Stimulated activated effector memory CD8-positive, alpha-beta T cell treated with anti-CD3 and anti-CD28 coated beads, Interleukin-12 subunit alpha, Interleukin-12 subunit beta, amount 100 ng/mL, for 72 hours (primary cell): ENCODE data around the gene ELFN2.

Experiments used
- ATAC-seq: fragments of 150-1000 bp; cut with Tn5 transposase; 2 replicates; pipeline ENCODE4 v1.10.0; 2021
- DNase-seq, 2 donors: peaks; one replicate each; pipeline ENCODE4 v3.0.0; 2021 to 2022; ENCODE audit warnings: low spot score in 2 of 2
- H3K27ac Mint-ChIP-seq: one replicate; pipeline ENCODE4 v1.8.0; 2022; ENCODE audit warnings: mild to moderate bottlenecking, mixed read lengths
- H3K36me3 Mint-ChIP-seq: one replicate; pipeline ENCODE4 v1.8.0; 2022; ENCODE audit warnings: mild to moderate bottlenecking, mixed read lengths
- H3K4me1 Mint-ChIP-seq: one replicate; pipeline ENCODE4 v1.8.0; 2022; ENCODE audit warnings: mixed read lengths
- H3K4me3 Mint-ChIP-seq: one replicate; pipeline ENCODE4 v1.8.0; 2022; ENCODE audit warnings: mild to moderate bottlenecking, mixed read lengths
- H3K9me3 Mint-ChIP-seq: one replicate; pipeline ENCODE4 v1.8.0; 2022; ENCODE audit warnings: mixed read lengths

Gene ELFN2

DNA sequence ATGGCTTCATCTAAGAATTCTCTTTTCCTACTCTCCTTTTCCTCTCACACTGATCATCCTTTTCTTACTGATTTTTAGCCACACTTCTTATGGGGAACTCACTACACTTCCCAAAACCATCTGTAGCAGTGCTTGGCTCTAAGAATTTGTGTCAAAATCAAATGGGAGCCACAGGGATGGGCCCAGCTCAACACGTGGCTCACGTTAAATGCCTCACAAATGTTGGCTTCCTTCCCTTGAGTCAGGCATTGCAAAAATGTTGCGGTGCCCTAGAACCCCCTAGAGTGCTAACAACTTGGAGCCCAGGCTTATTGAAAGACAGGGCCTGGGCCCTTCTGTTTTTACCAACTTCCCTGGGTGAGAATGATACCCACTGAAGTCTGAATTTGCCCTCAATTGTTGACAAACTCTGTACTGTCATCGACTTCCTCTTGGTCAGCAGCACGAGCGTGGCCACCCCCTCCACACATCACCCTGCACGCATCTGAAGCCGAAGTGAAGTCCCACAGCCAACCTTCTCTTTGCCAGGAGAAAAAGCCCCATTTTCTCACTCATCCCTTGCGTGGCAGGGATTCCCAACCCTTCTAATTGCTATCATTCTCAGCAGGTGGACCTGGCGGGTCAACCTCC lies 69.7 kb downstream of the ELFN2 start:
- no peak for ATAC-seq

GRCh38 chr22:37356922-37357321 lies 70.4 kb downstream of the ELFN2 start:
- H3K4me1 Mint-ChIP-seq, result peaks cover 4% of the 10 kb centered on the region
- DNase-seq, result no peak
- no peaks in the 10 kb centered on the region for H3K9me3 Mint-ChIP-seq

More for the DNA sequence above, 69.7 kb downstream of the ELFN2 start:
- Mint-ChIP-seq H3K9me3 (no peaks in the 10 kb centered on the region), H3K4me3 (no peak overlapping the region), H3K36me3 (no peaks in the 10 kb centered on the region), H3K27ac (no peak overlapping the region), H3K4me1 (peaks cover 4% of the 10 kb centered on the region)
- no peak for DNase-seq

DNA sequence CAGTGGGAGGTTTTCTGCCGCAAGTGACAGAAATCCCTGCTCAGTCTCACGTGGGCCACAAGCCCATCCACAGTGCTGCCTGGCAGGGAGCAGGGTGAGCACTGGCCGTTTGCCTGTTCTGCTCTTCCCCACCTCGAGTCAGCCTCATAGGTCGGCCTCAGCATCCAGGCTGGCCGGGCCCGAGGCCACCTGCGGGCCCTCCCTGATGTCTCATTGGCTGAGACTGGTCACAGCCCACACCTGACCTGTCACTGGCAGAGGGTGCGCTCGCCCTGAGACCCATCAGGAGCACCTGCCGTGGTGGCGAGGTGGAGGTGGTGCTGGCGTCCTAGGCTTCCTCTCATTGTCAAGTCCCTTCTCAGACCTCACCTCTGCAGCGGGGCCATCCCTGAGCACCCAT lies 72.1 kb downstream of the ELFN2 start:
- no peak for DNase-seq
- no peaks in the 10 kb centered on the region for H3K36me3 Mint-ChIP-seq
- H3K27ac Mint-ChIP-seq, result no peak overlapping the region
- H3K4me3 Mint-ChIP-seq, result no peak overlapping the region
- no peak for ATAC-seq
- H3K9me3 Mint-ChIP-seq, result no peaks in the 10 kb centered on the region
- H3K4me1 Mint-ChIP-seq, result no peaks in the 10 kb centered on the region

More at GRCh38 chr22:37356922-37357321, 70.4 kb downstream of the ELFN2 start:
- Mint-ChIP-seq H3K27ac (no peak overlapping the region), H3K36me3 (no peaks in the 10 kb centered on the region), H3K4me3 (no peak overlapping the region)
- no peak for ATAC-seq

- no peak overlapping the region for H3K4me3 Mint-ChIP-seq
- no peaks in the 10 kb centered on the region for H3K4me1 Mint-ChIP-seq
- no peak for DNase-seq
- H3K36me3 Mint-ChIP-seq, result no peaks in the 10 kb centered on the region
- no peak overlapping the region for H3K27ac Mint-ChIP-seq
- no peaks in the 10 kb centered on the region for H3K9me3 Mint-ChIP-seq
- no peak for ATAC-seq
These were observed 72.6 kb downstream of the ELFN2 start for GRCh38 chr22:37354670-37355069.

GRCh38 chr22:37354261-37354660 lies 73.0 kb downstream of the ELFN2 start:
- H3K4me3 Mint-ChIP-seq, result no peak overlapping the region
- H3K36me3 Mint-ChIP-seq, result no peaks in the 10 kb centered on the region
- ATAC-seq, result no peak
- H3K4me1 Mint-ChIP-seq, result no peaks in the 10 kb centered on the region
- H3K27ac Mint-ChIP-seq, result no peak overlapping the region
- H3K9me3 Mint-ChIP-seq, result no peaks in the 10 kb centered on the region
- DNase-seq, result no peak

DNA sequence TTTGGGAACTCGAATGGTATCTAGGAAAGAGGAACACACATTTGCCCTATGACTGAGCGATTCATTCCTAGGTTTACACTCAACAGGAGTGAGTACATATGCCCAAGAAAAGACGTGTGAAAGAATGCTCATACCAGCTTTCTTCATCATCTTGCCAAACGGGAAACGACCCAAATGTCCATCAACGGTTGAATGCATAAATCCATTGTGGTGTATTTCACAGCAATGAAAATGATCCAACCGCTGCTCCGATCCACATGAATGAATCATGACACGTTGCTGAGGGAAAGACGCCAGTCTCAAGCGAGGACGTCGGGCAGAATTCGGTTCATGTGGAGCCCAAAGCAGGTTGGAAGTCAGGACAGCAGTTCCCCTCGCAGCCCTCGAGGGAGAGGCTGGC lies 73.4 kb downstream of the ELFN2 start:
- ATAC-seq, result no peak
- Mint-ChIP-seq H3K36me3 (no peaks in the 10 kb centered on the region), H3K4me1 (no peaks in the 10 kb centered on the region), H3K9me3 (no peaks in the 10 kb centered on the region), H3K4me3 (no peak overlapping the region), H3K27ac (no peak overlapping the region)
- DNase-seq, result no peak

GRCh38 chr22:37352481-37352880 lies 74.8 kb downstream of the ELFN2 start:
- no peak for ATAC-seq
- Mint-ChIP-seq H3K4me1 (no peaks in the 10 kb centered on the region), H3K4me3 (no peak overlapping the region), H3K9me3 (no peaks in the 10 kb centered on the region), H3K36me3 (no peaks in the 10 kb centered on the region), H3K27ac (no peak overlapping the region)
- no peak for DNase-seq

GRCh38 chr22:37351232-37351631 lies 76.0 kb downstream of the ELFN2 start:
- H3K9me3 Mint-ChIP-seq, result no peaks in the 10 kb centered on the region
- H3K4me1 Mint-ChIP-seq, result no peaks in the 10 kb centered on the region
- ATAC-seq, result no peak
- no peaks in the 10 kb centered on the region for H3K36me3 Mint-ChIP-seq
- no peak for DNase-seq
- no peak overlapping the region for H3K4me3 Mint-ChIP-seq
- H3K27ac Mint-ChIP-seq, result no peak overlapping the region

DNA sequence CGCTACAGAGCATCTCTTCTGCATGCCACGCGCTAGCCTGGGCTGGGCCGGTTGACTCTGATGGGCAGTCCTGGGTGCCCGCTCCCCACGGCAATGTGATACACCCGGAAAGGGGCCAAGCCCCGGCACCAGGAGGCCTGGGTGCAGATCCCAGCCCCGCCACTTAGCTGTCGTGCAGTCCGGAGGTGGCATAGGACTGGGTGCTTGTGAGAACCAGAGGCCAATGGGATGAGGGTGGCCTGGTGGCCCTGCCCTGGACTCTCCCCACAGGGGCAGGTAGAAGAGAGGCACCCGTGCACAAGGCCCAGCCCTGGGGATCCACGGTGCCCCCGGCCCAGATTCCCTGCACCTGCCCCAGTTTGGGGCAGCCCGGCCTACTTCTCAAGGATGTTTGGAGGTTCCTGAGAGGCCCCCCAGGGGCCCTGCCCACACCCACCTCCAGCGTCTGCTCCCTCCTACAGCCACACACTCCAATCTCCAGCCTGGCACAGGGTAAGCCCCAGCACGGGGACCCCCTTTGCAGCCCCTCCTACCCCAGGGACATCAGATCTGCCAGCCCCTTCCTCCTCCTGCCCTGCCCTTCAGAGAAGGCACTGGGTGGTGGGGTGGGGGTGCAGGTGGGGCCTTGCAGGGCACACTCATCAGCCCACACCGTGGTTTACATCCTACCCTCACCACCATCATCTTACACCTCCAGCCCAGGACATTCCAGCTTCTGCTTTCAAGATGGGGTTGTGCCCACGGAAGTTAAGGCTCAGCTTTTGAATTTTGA lies 78.0 kb downstream of the ELFN2 start:
- DNase-seq, result no peak

GRCh38 chr22:37346505-37346895 lies 80.8 kb downstream of the ELFN2 start:
- peaks cover 16% of the 10 kb centered on the region for H3K4me1 Mint-ChIP-seq
- no peak overlapping the region for H3K4me3 Mint-ChIP-seq
- H3K9me3 Mint-ChIP-seq, result no peaks in the 10 kb centered on the region
- H3K27ac Mint-ChIP-seq, result no peak overlapping the region
- no peak for DNase-seq
- H3K36me3 Mint-ChIP-seq, result no peaks in the 10 kb centered on the region
- ATAC-seq, result no peak

More for the DNA sequence above, 78.0 kb downstream of the ELFN2 start:
- Mint-ChIP-seq H3K27ac (no peak overlapping the region), H3K4me1 (peaks cover 10% of the 10 kb centered on the region), H3K4me3 (no peak overlapping the region), H3K9me3 (no peaks in the 10 kb centered on the region), H3K36me3 (no peaks in the 10 kb centered on the region)
- no peak for ATAC-seq

DNA sequence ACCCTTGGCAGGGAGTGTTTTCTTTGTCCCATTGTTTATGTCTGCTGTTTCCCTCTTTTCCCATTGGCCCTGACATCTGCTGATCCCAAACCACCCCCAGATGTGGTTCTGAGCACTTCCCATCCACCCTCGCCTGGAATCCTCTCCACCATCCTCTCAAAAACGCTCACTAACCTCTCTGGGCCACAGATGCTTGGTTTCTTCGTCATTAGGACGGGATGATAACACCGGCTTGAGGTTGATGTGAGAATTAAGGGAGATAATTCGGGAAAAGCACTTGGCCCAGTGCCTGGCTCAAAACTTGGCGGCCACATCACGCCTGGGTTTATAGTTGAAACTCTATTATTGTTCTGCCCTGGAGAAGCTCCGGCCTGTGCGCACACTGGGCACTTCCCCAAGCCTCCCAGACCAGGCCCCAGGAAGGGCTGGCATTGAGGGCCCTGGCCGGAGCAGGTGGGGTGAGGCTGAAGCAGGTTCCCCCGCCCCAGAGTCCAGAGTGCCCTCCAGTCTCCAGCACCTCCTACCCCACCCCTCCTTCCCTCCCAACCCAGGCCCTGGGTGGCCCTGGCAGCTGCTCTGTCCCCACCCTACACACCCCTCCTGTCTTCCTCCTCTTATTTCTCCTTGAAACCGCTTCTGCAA lies 81.3 kb downstream of the ELFN2 start:
- ATAC-seq, result no peak
- Mint-ChIP-seq H3K9me3 (no peaks in the 10 kb centered on the region), H3K27ac (no peak overlapping the region), H3K4me1 (peaks cover 16% of the 10 kb centered on the region), H3K36me3 (no peaks in the 10 kb centered on the region), H3K4me3 (no peak overlapping the region)
- DNase-seq, result no peak

- no peak for DNase-seq
- H3K36me3 Mint-ChIP-seq, result no peaks in the 10 kb centered on the region
These were observed 82.4 kb downstream of the ELFN2 start for GRCh38 chr22:37344735-37345449.

DNA sequence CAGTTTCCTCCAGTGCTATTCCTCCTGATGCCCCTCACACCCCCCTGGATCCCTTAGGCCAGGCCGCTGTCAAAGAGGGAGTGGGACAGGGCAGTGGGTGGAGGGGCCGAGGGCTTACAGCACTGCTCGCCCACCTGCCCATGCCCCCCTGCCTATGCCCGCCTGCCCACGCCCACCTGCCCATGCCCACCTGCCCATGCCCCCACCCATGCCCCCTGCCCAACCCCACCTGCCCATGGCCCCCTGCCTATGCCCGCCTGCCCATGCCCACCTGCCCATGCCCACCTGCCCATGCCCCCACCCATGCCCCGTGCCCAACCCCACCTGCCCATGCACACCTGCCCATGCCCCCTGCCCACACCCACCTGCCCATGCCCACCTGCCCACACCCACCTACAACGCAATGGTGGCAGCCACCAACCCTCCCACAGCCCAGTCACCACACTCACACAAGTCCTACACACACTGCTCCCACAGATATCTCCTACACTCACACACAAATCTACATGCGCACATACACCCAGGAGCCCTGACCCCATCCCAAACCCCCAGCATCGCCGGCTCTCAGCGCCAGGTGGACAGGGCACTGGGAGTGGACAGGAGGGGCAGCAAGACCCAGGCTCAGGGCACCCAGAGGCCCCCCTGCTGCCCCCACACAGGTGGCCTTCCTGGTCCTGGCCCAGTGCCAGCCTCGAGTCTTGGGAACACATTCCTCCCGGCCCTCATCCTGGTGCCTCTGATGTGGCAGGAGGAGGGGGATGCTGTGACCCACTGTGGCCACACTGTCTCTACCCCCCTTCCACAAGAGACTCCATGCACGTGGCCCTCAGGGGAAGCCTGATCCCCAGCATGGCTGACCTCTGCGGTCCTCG lies 83.2 kb downstream of the ELFN2 start:
- no peaks in the 10 kb centered on the region for H3K9me3 Mint-ChIP-seq
- no peaks in the 10 kb centered on the region for H3K36me3 Mint-ChIP-seq
- no peak overlapping the region for H3K4me3 Mint-ChIP-seq
- ATAC-seq (no peak), DNase-seq (no peak)
- H3K27ac Mint-ChIP-seq, result peak overlapping the region; percentile 81
- H3K4me1 Mint-ChIP-seq, result peaks cover 16% of the 10 kb centered on the region

More at GRCh38 chr22:37344735-37345449, 82.4 kb downstream of the ELFN2 start:
- peaks cover 16% of the 10 kb centered on the region for H3K4me1 Mint-ChIP-seq
- ATAC-seq, result no peak
- no peak overlapping the region for H3K4me3 Mint-ChIP-seq
- H3K27ac Mint-ChIP-seq, result peak overlapping the region; percentile 81
- H3K9me3 Mint-ChIP-seq, result no peaks in the 10 kb centered on the region

GRCh38 chr22:37343348-37343747 lies 83.9 kb downstream of the ELFN2 start:
- Mint-ChIP-seq H3K4me3 (no peak overlapping the region), H3K9me3 (no peaks in the 10 kb centered on the region), H3K27ac (no peak overlapping the region), H3K4me1 (peaks cover 18% of the 10 kb centered on the region), H3K36me3 (no peaks in the 10 kb centered on the region)
- DNase-seq (no peak), ATAC-seq (no peak)

DNA sequence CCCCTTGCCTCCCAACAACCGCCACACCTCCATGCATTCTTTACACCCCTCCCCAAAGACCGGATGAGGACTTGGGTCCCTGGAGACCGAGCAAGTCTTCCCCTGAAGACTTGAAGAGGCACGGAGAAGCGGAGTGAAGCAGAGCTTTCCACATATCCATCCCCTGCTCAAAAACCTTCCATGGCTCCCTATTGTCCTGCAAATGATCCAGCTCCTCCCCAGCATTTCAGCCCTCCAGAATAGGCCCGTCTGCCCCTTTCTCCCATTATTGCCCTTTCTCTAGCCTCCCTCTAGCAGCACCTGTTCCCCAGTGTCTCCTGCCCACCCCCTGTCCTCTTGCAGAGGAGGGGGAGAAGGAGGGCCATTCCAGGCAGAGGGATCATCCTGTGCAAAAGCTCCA lies 85.2 kb downstream of the ELFN2 start:
- Mint-ChIP-seq H3K4me1 (peaks cover 23% of the 10 kb centered on the region), H3K9me3 (no peaks in the 10 kb centered on the region), H3K27ac (no peak overlapping the region), H3K36me3 (no peaks in the 10 kb centered on the region), H3K4me3 (no peak overlapping the region)
- no peak for ATAC-seq
- DNase-seq, result no peak
